Urinary bladder (tissue), 4 donors: ENCODE results near the gene HIKESHI. TPM values are rescaled to one million over a fixed set of nuclear protein-coding genes. Genes with fewer than 3 reads are reported as not detected.

Experiments used
- DNase-seq: peaks from one replicate; pipeline ENCODE4 v3.0.0-alpha.2; 2015; ENCODE audit errors: extremely low spot score
- H3K27ac ChIP-seq: one replicate; pipeline ENCODE4 v1.5.1; 2013; ENCODE audit warnings: low read depth, mild to moderate bottlenecking, moderate library complexity
- H3K36me3 ChIP-seq: one replicate; pipeline ENCODE4 v1.6.1; 2013; ENCODE audit warnings: mild to moderate bottlenecking, moderate library complexity; ENCODE audit not compliant: insufficient read depth
- H3K4me1 ChIP-seq: one replicate; pipeline ENCODE4 v1.6.1; 2013; ENCODE audit warnings: mild to moderate bottlenecking, moderate library complexity; ENCODE audit not compliant: insufficient read depth
- H3K4me3 ChIP-seq: one replicate; pipeline ENCODE4 v1.5.1; 2013; ENCODE audit warnings: low read depth, low read length
- WGBS: extraction: QIAGEN DNeasy Blood & Tissue Kit; methylation state at CpG from one replicate; pipeline ENCODE4 v1.1.7; 2013; 5-methylcytosine and 5-hydroxymethylcytosine counted together
- polyA plus RNA-seq: library from polyadenylated mRNA; stranded (reverse); fragments of 200-250 nt; gene quantifications from one replicate; pipeline ENCODE4 v1.2.3, GENCODE V29; 2013
- total RNA-seq: library from RNA; depleted of rRNA; stranded (reverse); fragments of >200 nt; gene quantifications from one replicate; pipeline ENCODE4 v1.2.3, GENCODE V29; 2014
- donor health status: healthy with polysubstance abuse.
- donor health status: healthy.

HIKESHI gene
- total RNA-seq = 60.8 TPM
- 54.7 TPM for polyA plus RNA-seq

- Histone ChIP-seq H3K4me3 (peak within 1 kb of the TSS; percentile 65), H3K4me1 (no peaks in the 10 kb centered on the region), H3K36me3 (no peaks in the 10 kb centered on the region), H3K27ac (peak within 1 kb of the TSS; percentile 81)
- WGBS = under 1% methylated on average over 30 of the region's 30 CpGs
- DNase-seq = peak; percentile 97
These were observed at the start of gene HIKESHI for GRCh38 chr11:86302092-86302793. Gene HIKESHI (plus strand): TSS chr11:86302240. CDS start chr11:86302449, 209 bp downstream.

GRCh38 chr11:86255896-86256295 is 46.1 kb upstream of the HIKESHI start:
- no peaks in the 10 kb centered on the region for H3K4me1 ChIP-seq
- no peak overlapping the region for H3K27ac ChIP-seq
- 93% methylated on average over 1 of the region's 1 CpG for WGBS
- DNase-seq = no peak
- H3K4me3 ChIP-seq = no peak overlapping the region
- peaks cover 2% of the 10 kb centered on the region for H3K36me3 ChIP-seq

- Histone ChIP-seq H3K4me1 (no peaks in the 10 kb centered on the region), H3K27ac (no peak overlapping the region), H3K36me3 (peaks cover 2% of the 10 kb centered on the region), H3K4me3 (no peak overlapping the region)
- WGBS = 76% methylated on average over 6 of the region's 6 CpGs
- DNase-seq = no peak
These were observed 45.4 kb upstream of the HIKESHI start for GRCh38 chr11:86256608-86257007.

DNA sequence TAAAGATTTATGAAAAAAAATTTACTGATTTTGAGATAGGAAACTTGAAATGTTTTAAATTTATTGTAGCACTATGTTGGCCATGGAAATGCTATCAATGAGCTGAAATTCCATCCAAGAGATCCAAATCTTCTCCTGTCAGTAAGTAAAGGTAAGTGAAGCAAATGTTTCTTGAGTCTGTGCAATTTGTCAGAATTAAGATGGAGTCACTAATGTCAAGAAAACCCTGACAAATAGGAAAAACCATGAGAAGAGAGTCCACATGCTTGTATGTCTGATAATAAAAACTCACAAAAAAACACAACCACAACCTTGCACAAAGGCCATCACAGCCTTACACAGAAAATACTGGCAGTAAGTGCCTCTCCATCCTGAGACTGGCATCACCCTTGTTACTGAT is 44.6 kb upstream of the HIKESHI start:
- peaks cover 2% of the 10 kb centered on the region for H3K36me3 ChIP-seq
- H3K4me1 ChIP-seq = no peaks in the 10 kb centered on the region

GRCh38 chr11:86259730-86260129 is 42.3 kb upstream of the HIKESHI start:
- Histone ChIP-seq H3K4me3 (no peak overlapping the region), H3K36me3 (peaks cover 2% of the 10 kb centered on the region), H3K4me1 (no peaks in the 10 kb centered on the region), H3K27ac (no peak overlapping the region)
- 27% methylated on average over 1 of the region's 1 CpG for WGBS
- DNase-seq = no peak

More for the DNA sequence above, 44.6 kb upstream of the HIKESHI start:
- Histone ChIP-seq H3K4me3 (no peak overlapping the region), H3K27ac (no peak overlapping the region)
- DNase-seq = no peak

DNA sequence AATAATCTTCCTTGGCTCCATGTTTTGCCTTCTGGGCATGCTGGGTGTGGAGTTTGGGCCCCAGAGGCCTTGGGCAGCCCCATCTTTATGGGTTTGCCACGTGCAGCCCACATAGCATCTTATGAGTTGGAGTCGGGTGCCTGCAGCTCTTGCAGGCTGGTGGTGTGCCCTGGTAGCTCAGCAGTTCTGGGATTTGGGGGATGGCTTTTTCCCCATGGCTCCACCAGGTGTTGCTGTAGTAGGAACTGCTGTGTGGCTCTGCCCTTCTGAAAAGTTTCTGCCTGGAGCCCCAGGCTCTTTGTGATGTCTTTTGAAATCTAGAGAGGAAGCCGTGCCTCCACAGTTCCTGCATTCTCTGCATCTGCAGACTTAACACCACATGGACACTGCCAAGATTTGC is 40.7 kb upstream of the HIKESHI start:
- Histone ChIP-seq H3K4me3 (no peak overlapping the region), H3K27ac (no peak overlapping the region), H3K4me1 (no peaks in the 10 kb centered on the region), H3K36me3 (peaks cover 2% of the 10 kb centered on the region)
- DNase-seq = no peak
- 93% methylated on average over 3 of the region's 3 CpGs for WGBS

- no peak for DNase-seq
- H3K36me3 ChIP-seq = peaks cover 2% of the 10 kb centered on the region
- H3K4me1 ChIP-seq = no peaks in the 10 kb centered on the region
- no peak overlapping the region for H3K4me3 ChIP-seq
- H3K27ac ChIP-seq = no peak overlapping the region
- WGBS = 97% methylated on average over 6 of the region's 6 CpGs
These were observed 39.7 kb upstream of the HIKESHI start for GRCh38 chr11:86262387-86262786.

GRCh38 chr11:86264649-86265048 is 37.4 kb upstream of the HIKESHI start:
- H3K36me3 ChIP-seq = peaks cover 2% of the 10 kb centered on the region
- H3K27ac ChIP-seq = no peak overlapping the region
- 96% methylated on average over 2 of the region's 2 CpGs for WGBS
- no peaks in the 10 kb centered on the region for H3K4me1 ChIP-seq
- DNase-seq = no peak
- H3K4me3 ChIP-seq = no peak overlapping the region

GRCh38 chr11:86265194-86265593 is 36.8 kb upstream of the HIKESHI start:
- H3K4me1 ChIP-seq = no peaks in the 10 kb centered on the region
- H3K27ac ChIP-seq = no peak overlapping the region
- no peak overlapping the region for H3K4me3 ChIP-seq
- DNase-seq = no peak
- no peaks in the 10 kb centered on the region for H3K36me3 ChIP-seq

DNA sequence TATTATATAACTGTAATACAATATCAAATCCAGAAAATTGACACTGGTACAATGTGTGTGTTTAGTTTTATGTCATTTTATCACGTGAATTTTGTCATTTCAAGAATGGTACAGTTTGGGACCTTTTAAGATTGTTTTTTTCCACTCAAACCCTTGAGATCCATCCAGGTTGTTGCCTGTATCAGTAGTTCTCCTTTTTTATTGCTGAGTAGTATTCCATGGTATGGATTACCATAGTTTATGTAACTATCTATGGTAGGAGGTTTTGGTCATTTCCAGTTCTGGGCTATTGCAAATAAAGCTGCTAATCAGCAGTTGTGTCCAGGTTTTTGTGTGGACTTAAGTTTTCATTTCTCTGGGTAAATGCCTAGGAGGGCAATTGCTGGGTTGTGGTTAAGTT is 32.4 kb upstream of the HIKESHI start:
- H3K36me3 ChIP-seq = peaks cover 2% of the 10 kb centered on the region
- no peak overlapping the region for H3K27ac ChIP-seq
- no peak for DNase-seq
- WGBS = 89% methylated on average over 1 of the region's 1 CpG
- no peaks in the 10 kb centered on the region for H3K4me1 ChIP-seq
- H3K4me3 ChIP-seq = no peak overlapping the region

- no peak for DNase-seq
- H3K4me1 ChIP-seq = no peaks in the 10 kb centered on the region
- H3K27ac ChIP-seq = no peak overlapping the region
- WGBS = 89% methylated on average over 6 of the region's 6 CpGs
- peaks cover 4% of the 10 kb centered on the region for H3K36me3 ChIP-seq
- no peak overlapping the region for H3K4me3 ChIP-seq
These were observed 27.5 kb upstream of the HIKESHI start for GRCh38 chr11:86274503-86274902.

DNA sequence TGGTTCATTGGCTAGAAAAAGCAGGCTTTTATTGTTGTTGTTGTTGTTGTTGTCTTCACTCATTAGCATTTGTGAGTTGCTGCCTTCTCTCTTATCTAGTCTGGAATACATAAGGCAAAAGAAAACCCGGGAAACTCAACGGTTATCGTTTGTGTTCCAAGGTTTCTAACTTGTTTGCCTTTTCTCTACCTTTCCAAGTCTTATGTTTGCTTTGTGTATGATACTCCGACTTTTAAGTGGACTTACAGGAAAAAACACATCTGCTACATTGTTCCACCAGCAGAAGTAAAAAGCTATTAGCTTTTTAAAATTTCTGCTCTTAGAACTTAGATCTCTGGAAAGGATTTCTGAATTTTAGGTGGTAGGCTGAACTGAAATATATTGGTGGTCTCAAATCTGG is 27.0 kb upstream of the HIKESHI start:
- no peak overlapping the region for H3K27ac ChIP-seq
- DNase-seq = no peak
- H3K4me1 ChIP-seq = no peaks in the 10 kb centered on the region
- no peak overlapping the region for H3K4me3 ChIP-seq
- H3K36me3 ChIP-seq = peaks cover 4% of the 10 kb centered on the region
- 56% methylated on average over 4 of the region's 4 CpGs for WGBS

GRCh38 chr11:86275493-86276370 is 26.3 kb upstream of the HIKESHI start:
- Histone ChIP-seq H3K36me3 (peaks cover 5% of the 10 kb centered on the region), H3K4me1 (no peaks in the 10 kb centered on the region), H3K27ac (no peak overlapping the region), H3K4me3 (no peak overlapping the region)
- no peak for DNase-seq
- 94% methylated on average over 2 of the region's 2 CpGs for WGBS

DNA sequence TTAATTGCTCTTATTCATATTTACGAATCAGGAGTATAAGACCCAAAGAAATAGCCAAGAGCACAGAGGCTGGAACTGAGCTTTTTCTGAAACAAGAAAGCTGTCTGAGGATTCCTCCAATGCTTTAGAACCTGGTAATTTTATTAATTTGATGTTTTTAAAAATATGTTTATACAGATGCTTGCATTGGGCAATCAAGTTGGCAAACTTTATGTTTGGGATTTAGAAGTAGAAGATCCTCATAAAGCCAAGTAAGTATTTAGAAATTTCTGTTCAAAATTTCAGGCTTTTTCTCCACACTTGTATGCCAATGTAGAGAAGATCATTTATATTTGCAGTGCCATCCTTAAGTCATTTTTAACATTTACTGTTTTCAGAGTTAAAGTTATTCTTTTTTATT is 24.3 kb upstream of the HIKESHI start:
- no peak for DNase-seq
- Histone ChIP-seq H3K4me1 (no peaks in the 10 kb centered on the region), H3K4me3 (no peak overlapping the region), H3K27ac (no peak overlapping the region), H3K36me3 (peaks cover 6% of the 10 kb centered on the region)
- 80% methylated on average over 1 of the region's 1 CpG for WGBS
